HG02981 (cell line): ENCODE measurements around the gene HNRNPUL2.
"Not testable (repeated sequence)": the region's sequence is repeated elsewhere in the genome, so short reads cannot be mapped to it uniquely, and the experiment has no call there.

Experiments
- ATAC-seq: cut with Tn5 transposase; IDR thresholded peaks from one replicate; pipeline ENCODE4 v1.9.1; 2021; ENCODE audit warnings: mild to moderate bottlenecking, moderate library complexity; ENCODE audit not compliant: unreplicated experiment

HNRNPUL2 gene

DNA sequence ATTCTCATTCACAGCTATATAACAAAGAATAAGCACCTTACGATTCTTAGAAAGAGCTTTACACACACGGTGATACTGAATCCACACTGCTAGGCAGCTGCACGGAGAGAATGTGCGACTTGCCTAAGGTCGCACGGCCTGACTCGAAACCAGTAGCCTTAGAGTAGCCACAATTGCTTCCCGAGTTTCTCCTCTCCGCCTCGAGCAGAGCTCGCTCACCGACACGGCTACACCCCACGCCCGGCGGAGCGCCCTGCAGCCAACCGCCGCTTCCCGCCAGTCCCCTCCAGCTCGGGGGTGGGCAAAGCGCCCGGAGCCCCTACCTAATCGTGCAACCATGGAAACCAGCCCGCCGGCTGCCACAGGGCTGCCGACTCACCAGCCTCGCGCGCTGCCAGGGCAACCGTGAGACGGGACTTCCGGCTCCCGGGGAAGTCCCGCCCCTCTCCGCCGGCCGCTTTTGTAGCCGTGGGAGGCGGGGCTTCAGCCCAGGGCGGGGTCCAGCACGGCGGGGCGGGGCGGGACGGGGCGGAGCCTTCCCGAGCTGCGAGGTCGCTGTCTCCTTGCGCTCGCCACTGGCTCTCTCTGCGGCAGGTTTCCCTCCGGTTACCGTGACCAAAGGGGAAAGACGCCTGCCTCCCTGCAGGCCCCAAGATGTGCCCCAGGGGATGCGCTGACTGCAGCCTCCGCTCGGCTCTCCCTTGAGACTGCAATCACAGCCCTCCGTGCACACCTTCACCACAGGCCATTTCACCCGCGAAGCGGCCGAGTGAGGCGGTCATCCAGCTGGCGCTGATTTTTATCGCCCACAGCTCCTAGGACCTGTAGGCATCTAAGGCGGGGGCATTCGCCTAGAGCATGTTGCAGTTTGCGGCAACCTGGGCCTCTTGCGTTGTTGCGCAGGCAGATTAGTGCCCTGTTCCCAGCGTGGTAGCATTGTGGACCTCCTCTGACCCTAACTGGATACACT lies 21.1 kb downstream of the HNRNPUL2 start:
- ATAC-seq, result peak; percentile 50

DNA sequence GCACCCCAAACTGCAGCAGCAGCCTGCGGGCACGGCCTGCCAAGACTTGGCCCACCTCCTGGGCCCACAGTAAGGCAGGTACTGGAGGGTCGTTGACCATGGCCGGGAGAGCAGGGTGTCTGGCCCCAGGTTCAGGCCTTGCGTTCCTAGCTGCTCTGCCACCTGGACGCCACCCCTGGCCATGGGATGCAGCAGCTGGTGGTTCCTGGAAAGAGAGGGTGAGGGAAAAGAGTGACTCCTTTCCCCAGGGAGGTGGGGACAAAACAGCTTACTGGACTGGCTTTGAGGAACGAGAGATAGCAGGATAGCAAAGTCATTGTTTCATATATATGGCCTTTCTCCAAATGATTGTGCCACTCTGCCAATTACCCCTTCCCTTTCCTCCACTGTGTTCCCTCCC lies 21.8 kb downstream of the HNRNPUL2 start:
- ATAC-seq, result no peak

DNA sequence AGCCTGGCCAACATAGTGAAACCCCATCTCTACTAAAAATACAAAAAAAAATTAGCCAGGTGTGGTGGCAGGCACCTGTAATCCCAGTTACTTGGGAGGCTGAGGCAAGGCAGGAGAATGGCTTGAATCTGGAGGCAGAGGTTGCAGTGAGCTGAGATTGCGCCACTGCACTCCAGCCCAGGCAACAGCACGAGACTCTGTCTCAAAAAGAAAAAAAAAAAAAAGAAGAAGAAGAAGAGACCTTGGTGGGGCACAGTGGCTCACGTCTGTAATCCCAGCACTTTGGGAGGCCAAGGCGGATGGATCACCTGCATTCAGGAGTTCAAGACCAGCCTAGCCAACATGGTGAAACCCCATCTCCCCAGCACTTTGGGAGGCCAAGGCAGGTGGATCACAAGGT lies 23.3 kb downstream of the HNRNPUL2 start:
- not testable (repeated sequence) for ATAC-seq

DNA sequence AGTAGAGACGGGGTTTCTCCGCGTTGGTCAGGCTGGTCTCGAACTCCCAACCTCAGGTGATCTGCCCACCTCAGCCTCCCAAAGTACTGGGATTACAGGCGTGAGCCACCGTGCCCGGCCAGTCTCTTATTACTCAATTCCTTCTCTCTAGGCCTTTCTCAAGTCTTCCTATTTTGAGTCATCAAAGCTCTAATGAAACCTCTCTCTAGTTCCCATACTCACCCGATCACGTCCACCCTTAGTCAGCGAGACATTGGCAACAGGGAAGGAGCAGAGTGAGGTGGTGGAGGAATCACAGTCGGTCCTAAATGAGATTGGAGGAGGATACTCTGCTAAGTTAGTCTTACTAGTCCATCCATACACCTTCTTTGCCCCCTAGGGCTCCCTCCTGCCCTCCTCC lies 25.0 kb downstream of the HNRNPUL2 start:
- ATAC-seq, result no peak

DNA sequence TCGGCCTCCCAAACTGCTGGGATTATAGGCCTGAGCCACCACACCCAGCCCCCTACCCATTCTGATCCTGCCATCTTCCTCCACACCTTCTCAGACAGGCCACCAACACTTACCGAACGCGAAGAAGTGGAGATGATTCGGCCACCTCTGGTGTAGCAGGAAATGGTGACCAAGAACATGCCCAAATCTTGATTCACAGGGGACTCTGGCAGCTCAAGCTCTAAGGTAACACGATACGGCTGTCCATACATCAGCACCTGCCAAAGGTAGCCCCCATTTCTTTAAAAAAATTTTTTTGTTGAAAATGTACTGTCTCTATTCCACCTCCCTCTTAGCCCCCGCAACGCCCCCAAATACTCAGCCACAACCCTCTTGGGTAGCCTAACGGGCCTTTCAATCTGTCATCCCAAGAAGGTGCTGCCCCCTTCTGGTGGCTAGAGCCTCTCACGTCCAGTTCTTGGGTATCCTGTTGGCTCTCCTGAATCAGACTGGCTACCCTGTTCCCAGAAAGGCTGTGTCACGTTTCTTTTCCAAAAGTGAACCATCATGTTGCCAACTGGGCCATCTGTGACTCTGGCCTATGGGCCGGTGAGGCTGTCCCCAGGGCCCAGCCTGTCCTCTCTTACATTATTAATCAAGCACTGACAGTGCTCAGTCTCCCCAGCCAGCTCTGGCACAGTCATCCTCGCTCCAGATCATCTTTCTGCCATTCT lies 32.6 kb downstream of the HNRNPUL2 start:
- ATAC-seq, result no peak

DNA sequence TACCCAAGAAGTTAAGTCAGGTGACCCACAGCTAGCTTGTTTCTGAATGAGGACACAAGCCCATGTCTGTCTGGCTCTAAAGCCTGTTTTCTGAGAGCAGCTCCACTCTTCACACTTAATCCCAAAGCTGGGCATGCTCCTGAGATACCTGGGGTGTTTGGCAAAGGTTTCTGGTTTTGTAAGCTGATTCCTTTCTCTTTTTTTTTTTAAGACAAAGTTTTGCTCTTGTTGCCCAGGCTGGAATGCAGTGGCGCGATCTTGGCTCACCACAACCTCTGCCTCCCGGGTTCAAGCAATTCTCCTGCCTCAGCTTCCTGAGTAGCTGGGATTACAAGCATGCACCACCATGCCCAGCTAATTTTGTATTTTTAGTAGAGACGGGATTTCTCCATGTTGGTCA lies 33.6 kb downstream of the HNRNPUL2 start:
- not testable (repeated sequence) for ATAC-seq

DNA sequence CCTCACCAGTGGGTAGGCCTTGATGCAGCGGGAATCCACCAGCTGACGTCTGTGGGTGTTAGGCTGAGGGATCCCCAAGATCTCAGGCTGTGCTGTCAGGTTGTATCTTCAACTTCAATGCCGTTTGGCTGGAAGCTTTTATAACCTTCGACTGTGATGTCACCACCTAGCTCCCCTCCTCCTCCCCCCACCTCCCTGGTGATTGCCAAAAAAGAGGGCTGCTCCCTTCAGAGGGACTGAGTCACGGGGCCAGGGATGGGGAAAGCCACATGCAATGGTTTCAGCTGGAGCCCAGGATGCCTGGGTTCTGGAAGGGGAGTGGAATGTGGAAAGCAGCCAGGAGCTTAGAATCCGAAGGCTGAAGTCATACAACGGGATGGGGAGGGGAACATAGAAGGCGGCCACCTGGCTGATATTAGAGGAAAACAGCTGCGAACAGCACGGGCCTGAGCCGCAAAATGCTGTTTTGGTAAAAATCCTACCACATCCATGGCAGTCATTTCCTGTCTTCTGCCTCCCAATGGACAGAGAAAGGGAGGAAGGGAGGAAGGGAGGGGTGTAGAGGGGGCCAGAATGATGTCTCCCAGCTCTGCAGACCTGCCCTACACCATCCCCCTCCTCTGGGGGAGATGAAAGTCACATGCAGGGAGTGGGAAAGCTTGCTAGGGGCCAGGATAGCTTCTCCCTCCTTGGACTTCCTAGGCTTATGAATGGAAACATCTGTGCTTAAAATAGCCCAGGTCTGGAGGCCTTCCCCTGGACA lies 37.7 kb downstream of the HNRNPUL2 start, which contains the start of gene LRRN4CL:
Gene LRRN4CL, minus strand, starts transcription at position 110 of the 763 bp plus-strand sequence. CDS start 1,022 bp downstream, outside the sequence.
- ATAC-seq, result no peak

DNA sequence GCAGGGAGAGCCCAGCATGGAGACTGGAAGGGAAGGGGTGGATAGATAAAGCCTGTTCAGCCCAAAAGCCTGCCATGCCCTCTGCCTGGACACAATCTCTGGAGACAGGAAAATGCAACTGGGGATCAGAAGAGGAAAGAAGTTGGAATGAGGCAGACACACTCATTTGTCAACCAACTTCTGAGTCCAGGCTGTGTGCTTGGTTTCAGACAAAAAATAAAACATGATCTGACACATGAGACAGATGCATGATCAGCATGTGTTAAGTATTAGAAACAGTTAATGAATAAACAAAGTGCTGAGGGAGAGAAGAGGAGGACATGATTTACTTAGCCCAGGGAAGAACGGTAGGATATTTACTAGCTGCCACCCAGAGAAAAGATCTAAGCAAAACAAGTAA lies 38.8 kb downstream of the HNRNPUL2 start:
- no peak for ATAC-seq

DNA sequence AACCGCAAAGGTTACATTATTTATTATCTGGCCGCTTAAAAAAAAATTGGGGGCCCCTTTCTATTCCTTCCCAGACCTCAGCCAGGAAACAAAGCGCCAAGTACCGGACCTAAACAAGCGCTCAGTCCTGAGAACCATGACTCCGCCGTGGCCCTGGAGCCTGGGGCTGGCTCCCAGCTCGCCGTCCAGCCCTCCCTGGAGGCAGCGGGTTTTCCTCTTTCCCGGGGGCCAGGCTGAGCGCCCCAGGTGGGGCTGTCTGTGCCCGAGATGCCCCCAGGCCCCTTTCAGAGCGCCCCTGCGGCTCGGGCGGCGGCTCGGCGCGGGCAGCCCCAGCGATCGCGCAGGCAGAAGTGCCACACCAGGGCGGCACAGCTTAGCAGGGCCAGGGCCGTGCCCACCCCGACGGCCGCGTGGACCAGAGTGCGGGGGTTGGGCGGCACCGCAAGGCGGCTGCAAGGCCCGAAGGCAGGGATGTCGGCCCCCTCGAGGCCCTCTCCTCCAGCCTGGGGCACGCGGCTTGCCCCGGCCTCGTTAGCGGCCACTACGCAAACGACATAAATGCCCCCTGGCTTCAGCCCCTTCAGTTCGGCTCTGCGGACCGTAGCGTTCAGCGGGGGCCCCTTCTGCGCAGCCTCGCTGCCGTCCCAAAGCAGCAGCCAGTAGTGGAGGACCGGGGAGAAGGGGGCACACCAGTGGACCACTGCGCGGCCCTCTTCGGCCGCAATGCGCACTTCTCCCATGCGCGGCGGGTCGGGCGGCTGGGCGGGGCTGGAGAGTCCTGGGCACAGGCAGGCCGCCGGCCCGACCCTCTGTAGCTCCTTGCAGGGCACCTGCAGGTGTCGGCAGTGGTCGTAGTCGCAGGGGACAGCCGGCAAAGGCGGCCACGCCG lies 39.5 kb downstream of the HNRNPUL2 start:
- ATAC-seq, result no peak

DNA sequence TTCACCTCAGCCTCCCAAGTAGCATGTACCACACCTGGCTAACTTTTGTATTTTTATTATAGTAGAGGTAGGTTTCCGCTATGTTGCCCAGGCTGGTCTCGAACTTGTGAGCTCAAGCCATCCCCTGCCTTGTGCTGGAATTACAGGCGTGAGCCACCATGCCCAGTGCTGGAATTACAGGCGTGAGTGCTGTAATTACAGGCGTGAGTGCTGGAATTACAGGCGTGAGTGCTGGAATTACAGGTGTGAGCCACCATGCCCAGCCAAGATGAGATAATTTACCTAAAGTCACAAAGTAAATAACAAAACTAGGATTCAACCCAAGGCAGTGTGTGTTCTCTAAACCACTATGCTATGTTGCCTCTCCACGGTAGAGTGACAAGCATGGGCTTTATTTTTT lies 44.7 kb downstream of the HNRNPUL2 start:
- no peak for ATAC-seq

DNA sequence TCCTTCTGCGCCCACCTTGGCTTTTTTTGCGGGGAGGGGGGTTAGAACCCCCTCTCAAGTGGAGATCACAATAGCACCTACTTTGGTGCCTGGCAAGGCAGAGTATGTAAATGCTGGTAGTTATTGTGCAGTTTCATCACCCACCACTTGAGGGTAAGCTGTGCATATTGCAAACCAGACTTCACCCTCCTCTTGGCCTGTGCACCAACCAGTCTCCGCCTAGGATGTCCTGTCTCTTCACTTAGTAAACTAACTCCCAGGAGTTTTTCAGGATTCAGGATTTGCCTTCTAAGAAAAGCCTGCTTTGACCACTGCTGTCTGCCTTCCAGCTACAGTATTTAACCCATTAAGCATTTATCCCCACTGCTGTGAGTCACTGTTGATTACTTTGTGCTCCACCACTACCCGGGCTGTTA lies 46.4 kb downstream of the HNRNPUL2 start:
- ATAC-seq, result peak; percentile 62

DNA sequence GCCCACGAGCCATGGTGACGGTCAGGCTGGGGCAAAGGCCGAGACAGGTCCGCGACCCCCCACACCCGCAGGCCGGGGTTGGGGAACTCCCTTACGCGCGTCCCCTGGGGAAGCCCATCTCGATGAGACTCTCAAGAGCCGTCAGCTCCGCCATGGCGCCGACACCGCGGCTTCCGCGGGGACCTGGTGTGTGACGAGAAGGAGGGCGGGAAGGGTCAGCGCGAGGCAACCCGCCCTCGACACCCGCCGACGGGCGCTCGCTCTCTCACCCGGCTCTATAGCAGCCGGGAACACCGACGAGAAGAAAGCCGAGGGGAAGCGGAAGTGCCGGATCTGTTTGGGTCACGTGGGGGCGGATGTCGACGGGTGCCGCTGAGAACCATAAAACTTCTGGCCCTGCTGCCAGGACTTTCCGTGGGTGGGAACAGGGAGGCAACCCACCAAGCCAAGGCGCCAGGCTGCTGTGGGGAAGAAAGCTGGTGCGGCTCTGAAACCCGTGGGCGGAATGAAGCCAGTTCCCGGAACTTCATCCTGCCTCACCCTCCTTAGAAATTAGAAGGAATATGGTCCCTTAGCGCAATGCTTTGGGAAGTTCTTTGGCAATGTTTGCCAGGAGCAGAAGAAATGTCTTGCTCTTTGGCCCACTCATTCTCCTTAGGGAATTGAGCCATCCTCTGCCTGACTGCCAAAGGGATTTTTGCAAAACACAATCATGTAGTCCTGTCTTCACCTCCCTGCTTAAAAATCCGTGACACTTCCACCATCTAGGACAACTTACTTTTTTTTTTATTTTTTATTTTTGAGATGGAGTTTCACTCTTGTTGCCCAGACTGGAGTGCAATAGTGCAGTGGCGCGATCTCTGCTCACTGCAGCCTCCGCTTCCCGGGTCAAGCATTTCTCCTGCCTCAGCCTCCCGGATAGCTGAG lies 48.2 kb downstream of the HNRNPUL2 start, which contains the start of gene UBXN1:
Gene UBXN1, minus strand, starts transcription at position 304 of the 927 bp plus-strand sequence. Its CDS starts 150 bp downstream, at position 154.
- peak; percentile 74 for ATAC-seq

DNA sequence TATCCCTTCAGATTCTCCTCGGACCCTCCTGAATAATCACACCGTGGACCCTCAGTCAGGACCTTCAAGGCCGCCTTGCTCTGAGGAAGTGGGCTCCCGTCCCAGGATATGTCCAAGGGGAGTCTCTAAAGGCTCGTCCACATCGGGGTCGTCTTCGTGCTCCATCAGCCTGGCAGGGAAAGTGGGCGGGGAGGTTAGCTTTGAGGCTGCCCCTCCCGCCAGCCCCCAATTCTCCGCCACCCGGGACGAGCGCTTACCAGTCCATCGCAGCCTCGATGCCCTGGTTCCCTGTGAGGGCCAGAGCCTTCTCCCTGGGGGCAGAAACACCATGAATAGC lies 48.9 kb downstream of the HNRNPUL2 start:
- ATAC-seq, result peak; percentile 6

DNA sequence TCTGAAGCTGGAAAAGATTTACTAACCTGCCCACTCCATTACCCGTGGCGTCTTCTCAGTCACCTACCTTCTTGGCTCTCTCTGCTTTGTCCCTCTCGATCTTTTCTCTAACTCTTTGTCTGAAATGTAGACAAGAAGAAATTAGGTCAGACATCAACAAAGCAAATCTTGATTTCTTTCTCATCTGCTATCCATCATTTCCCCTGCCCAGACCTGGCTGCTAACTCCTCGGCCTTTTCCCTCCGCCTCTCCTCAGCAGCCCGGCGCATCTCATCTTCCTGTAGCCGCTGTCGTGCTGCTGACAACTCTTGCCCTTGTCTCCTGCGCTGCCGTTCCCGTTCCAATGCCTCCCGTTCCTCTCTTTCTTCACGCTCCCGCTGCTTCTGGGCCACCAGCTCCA lies 49.5 kb downstream of the HNRNPUL2 start:
- ATAC-seq, result no peak

DNA sequence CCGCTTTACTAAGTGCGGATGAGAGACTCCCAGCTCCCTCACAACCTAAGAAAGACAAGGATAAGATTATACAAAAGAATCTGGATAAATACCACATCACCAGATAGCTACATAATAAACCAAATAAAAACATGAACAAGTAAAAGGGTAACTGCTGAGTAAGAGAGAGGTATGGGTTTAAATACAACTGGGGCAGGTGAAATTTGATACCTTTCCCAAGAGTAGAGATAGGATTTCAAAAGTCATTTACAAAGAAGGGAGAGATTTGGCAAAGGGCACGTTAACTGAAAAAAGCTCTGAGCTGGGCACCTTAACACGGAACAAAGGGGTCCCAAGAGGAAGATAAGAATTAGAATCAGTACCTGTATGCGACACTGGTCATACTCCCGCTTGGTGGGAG lies 50.1 kb downstream of the HNRNPUL2 start:
- ATAC-seq, result no peak

DNA sequence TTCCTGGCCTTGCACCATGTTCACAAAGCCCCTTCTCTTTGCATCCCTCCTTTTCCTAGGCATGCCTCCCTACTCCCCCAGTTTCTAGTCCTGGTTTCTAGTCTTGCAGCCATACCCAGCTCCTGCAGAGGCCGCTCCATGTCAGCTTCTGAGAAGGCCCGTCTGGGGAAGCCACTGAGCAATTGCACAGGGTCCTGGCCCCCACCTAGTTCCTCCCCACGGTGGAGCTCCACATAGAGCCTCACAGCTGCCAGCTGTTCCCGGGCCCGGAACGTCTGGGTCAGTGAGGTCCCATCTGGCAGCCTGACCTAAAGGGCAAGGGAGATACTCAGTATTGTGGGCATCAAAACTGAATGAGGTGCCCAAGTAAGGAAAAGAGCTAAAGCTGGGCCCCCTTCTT lies 50.6 kb downstream of the HNRNPUL2 start:
- ATAC-seq, result no peak

DNA sequence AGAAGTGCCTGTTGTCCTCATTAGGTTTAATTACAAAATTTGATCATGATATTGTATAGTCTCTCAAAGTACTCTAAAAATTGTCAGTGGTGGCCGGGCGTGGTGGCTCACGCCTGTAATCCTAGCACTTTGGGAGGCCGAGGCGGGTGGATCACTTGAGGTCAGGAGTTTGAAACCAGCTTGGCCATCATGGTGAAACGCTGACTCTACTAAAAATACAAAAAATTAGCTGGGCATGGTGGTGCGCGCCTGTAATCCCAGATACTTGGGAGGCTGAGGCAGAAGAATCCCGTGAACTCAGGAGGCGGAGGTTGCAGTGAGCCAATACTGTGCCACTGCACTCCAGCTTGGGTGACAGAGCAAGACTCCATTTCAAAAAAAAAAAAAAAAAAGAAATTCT lies 51.8 kb downstream of the HNRNPUL2 start:
- ATAC-seq, result not testable (repeated sequence)

DNA sequence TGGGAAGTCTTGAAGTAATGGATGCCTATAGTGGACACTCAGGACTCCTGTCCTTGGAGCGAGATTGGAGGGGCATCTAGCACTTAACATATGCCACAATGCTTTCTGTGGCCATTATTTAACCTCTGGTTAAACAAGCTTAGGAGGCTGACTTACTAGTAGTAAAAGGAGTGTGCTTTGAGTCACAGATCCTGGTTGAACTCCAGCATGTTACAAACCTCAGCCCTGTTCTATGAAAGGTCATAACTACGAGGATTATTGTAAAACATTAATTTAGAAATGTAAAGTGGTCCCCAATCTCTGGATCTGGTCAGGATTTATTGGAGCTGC lies 54.1 kb downstream of the HNRNPUL2 start:
- no peak for ATAC-seq
